ENCODE data around the gene THBS1. TPM values are rescaled to one million over a fixed set of nuclear protein-coding genes. Genes with fewer than 3 reads are reported as not detected.

Gene THBS1
- total RNA-seq, 2 experiments from 2014 or later: 9.5 to 10.5 TPM

DNA sequence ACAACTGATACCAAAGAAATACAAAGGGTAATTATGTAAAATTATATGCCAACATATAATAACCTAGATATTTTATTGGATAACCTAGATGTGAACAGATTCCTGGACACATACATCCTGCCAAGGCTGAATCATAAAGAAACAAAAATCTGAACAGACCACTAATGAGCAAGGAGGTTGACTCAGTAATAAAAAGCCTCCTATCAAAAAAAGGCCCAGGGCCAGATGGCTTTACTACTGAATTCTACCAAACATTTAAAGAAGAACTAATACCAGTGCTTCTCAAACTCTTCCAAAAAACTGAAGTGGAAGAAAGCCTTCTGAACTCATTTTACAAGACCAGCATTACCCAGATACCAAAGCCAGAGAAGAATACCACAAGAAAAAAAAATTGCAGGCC lies 32.4 kb downstream of the THBS1 start:
- Histone ChIP-seq H3K4me3 (ENCODE audit: low read length) (no peak overlapping the region), H3K36me3 (ENCODE audit: insufficient read depth, low read length) (no peaks in the 10 kb centered on the region), H3K27ac (ENCODE audit: low read depth in 1 of 2, low read length in 2 of 2) (no peak overlapping the region), H3K4me1 (ENCODE audit: insufficient read depth, low read length) (no peaks in the 10 kb centered on the region), H3K9me3 (ENCODE audit: control insufficient read depth in 1 of 2, insufficient read depth in 1 of 2, low read length in 2 of 2) (peaks cover 20 to 22% of the 10 kb centered on the region in 2 experiments), H3K27me3 (ENCODE audit: control insufficient read depth in 1 of 2, insufficient read depth in 2 of 2, low read length in 2 of 2) (no peaks in the 10 kb centered on the region)
- intact Hi-C loops (cut with DNase I, micrococcal nuclease): no loop called here
- Mint-ChIP-seq H3K9me3 (peaks cover 22% of the 10 kb centered on the region), H3K36me3 (ENCODE audit: low read depth) (peaks cover 9% of the 10 kb centered on the region), H3K27me3 (no peaks in the 10 kb centered on the region), H3K4me3 (no peak overlapping the region), H3K4me1 (ENCODE audit: low read depth) (no peaks in the 10 kb centered on the region), H3K27ac (no peak overlapping the region)
- TF ChIP-seq CTCF (IDR thresholded peaks at IDR 0.05): no peak
- DNase-seq (no peak), ATAC-seq (ENCODE audit: poor library complexity) (no peak)
- ChIA-PET CTCF (no interaction called here), POLR2A (no interaction called here)

- Mint-ChIP-seq H3K27me3 (no peaks in the 10 kb centered on the region), H3K9me3 (peaks cover 22% of the 10 kb centered on the region), H3K27ac (no peak overlapping the region), H3K36me3 (ENCODE audit: low read depth) (peaks cover 9% of the 10 kb centered on the region), H3K4me3 (no peak overlapping the region), H3K4me1 (ENCODE audit: low read depth) (no peaks in the 10 kb centered on the region)
- Histone ChIP-seq H3K27me3 (ENCODE audit: control insufficient read depth in 1 of 2, insufficient read depth in 2 of 2, low read length in 2 of 2) (no peaks in the 10 kb centered on the region), H3K9me3 (ENCODE audit: control insufficient read depth in 1 of 2, insufficient read depth in 1 of 2, low read length in 2 of 2) (peaks cover 20 to 22% of the 10 kb centered on the region in 2 experiments), H3K36me3 (ENCODE audit: insufficient read depth, low read length) (no peaks in the 10 kb centered on the region), H3K4me3 (ENCODE audit: low read length) (no peak overlapping the region), H3K4me1 (ENCODE audit: insufficient read depth, low read length) (no peaks in the 10 kb centered on the region), H3K27ac (ENCODE audit: low read depth in 1 of 2, low read length in 2 of 2) (no peak overlapping the region)
- POLR2A ChIA-PET: no interaction called here
- CTCF ChIA-PET: no interaction called here
- intact Hi-C loops (cut with DNase I, micrococcal nuclease): no loop called here
- TF ChIP-seq CTCF (IDR thresholded peaks at IDR 0.05): no peak
- DNase-seq (no peak), ATAC-seq (ENCODE audit: poor library complexity) (no peak)
Measured at GRCh38 chr15:39613861-39614260, 33.0 kb downstream of the THBS1 start.

- intact Hi-C loops (cut with DNase I, micrococcal nuclease): no loop called here
- Mint-ChIP-seq H3K4me1 (ENCODE audit: low read depth) (no peaks in the 10 kb centered on the region), H3K27ac (no peak overlapping the region), H3K4me3 (no peak overlapping the region), H3K27me3 (no peaks in the 10 kb centered on the region), H3K9me3 (peaks cover 16% of the 10 kb centered on the region), H3K36me3 (ENCODE audit: low read depth) (peaks cover 4% of the 10 kb centered on the region)
- DNase-seq: no peak
- peaks cover 4% of the 10 kb centered on the region in 2 experiments for H3K9me3 ChIP-seq (ENCODE audit: control insufficient read depth in 1 of 2, insufficient read depth in 1 of 2, low read length in 2 of 2)
- H3K4me1 ChIP-seq (ENCODE audit: insufficient read depth, low read length): peaks cover 4% of the 10 kb centered on the region
- no peaks in the 10 kb centered on the region for H3K36me3 ChIP-seq (ENCODE audit: insufficient read depth, low read length)
- no peak for ATAC-seq (ENCODE audit: poor library complexity)
- CTCF ChIA-PET: no interaction called here
- TF ChIP-seq CTCF (IDR thresholded peaks at IDR 0.05): no peak
- no peak overlapping the region for H3K27ac ChIP-seq (ENCODE audit: low read depth in 1 of 2, low read length in 2 of 2)
- POLR2A ChIA-PET: no interaction called here
- H3K4me3 ChIP-seq (ENCODE audit: low read length): no peak overlapping the region
- H3K27me3 ChIP-seq (ENCODE audit: control insufficient read depth in 1 of 2, insufficient read depth in 2 of 2, low read length in 2 of 2): no peaks in the 10 kb centered on the region
Measured at GRCh38 chr15:39616731-39617455, 36.0 kb downstream of the THBS1 start.

All from CD4-positive, alpha-beta T cell (primary cell).